ENCODE results near the gene PTPRCAP.

PTPRCAP gene

DNA sequence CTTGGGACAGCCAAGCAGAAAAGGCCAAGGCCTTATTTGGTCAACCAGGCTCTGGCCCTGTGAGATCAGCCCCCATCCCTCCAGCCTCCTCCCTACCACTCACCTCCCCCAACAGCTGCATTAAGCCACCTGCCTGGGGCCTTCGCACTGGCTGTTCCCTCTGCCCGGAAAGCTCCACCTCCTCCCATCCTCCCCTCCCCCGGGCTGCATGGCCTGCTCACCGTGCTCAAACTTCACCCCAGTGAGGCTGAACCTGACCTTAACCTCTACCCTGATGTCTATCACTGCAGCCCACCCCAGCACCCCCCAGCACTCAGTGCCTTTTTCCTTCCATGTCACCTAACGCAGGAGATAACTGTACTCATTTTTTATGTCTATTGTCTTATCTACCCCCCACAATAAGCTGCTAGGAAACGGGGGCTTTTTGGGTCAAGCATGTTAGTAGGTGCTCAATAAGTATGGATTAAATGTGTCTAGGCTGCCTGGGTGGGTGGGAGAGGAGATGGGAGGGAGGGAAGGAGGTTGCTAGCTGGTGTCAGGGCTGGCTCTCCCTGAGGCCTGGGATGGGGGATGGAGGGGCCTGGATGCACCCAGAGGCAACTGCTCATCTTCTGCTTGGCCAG, 912 bp downstream of the PTPRCAP start:
- Histone ChIP-seq H3K27me3 (replicated peaks in 2 of 5; ENCODE audit: control insufficient read depth in 4 of 5, insufficient read depth in 5 of 5, low read length in 4 of 5) (no peaks in the 10 kb centered on the region), H3K27ac (ENCODE audit: insufficient read depth in 1 of 2, low read depth in 1 of 2, low read length in 2 of 2, poor library complexity in 1 of 2, severe bottlenecking in 2 of 2) (peak overlapping the region; percentile 25 to 70), H3K9me3 (ENCODE audit: control extremely low read depth in 1 of 5, control insufficient read depth in 4 of 5, insufficient read depth in 2 of 5, low read depth in 1 of 5, low read length in 4 of 5) (no peaks in the 10 kb centered on the region), H3K4me3 (ENCODE audit: control insufficient read depth in 1 of 7, extremely low read depth in 1 of 7, insufficient read depth in 4 of 7, low read depth in 2 of 7, low read length in 6 of 7) (peak overlapping the region in 6 of 7 experiments; percentile 15 to 89 (median 78)), H3K36me3 (ENCODE audit: control insufficient read depth in 4 of 4, insufficient read depth in 4 of 4, low read length in 3 of 4) (peaks cover 2 to 70% (median 30%) of the 10 kb centered on the region in 4 experiments), H3K4me1 (ENCODE audit: control extremely low read depth in 1 of 4, control insufficient read depth in 4 of 4, insufficient read depth in 4 of 4, low read length in 3 of 4) (peaks cover 1 to 82% (median 75%) of the 10 kb centered on the region in 4 experiments)
- POLR2A ChIA-PET = interaction anchor here (0.6 to 2.2 kb wide), 10 partner anchors 9 to 84 kb away, joined by 3 to 10 read pairs (median 3); partner anchors contain the start of genes PPP1CA, RPS6KB2 and TBC1D10C
- CTCF ChIA-PET = interaction anchor here (1.3 to 2.7 kb wide), 5 partner anchors 16 to 70 kb away, joined by 3 to 19 read pairs (median 8); partner anchors contain the start of genes PPP1CA, TBC1D10C and TMEM134
- WGBS (ENCODE audit: insufficient coverage) = 0% methylated on average over 4 of the region's 6 CpGs
- peak in 1 of 3 donors; percentile 45 for DNase-seq

DNA sequence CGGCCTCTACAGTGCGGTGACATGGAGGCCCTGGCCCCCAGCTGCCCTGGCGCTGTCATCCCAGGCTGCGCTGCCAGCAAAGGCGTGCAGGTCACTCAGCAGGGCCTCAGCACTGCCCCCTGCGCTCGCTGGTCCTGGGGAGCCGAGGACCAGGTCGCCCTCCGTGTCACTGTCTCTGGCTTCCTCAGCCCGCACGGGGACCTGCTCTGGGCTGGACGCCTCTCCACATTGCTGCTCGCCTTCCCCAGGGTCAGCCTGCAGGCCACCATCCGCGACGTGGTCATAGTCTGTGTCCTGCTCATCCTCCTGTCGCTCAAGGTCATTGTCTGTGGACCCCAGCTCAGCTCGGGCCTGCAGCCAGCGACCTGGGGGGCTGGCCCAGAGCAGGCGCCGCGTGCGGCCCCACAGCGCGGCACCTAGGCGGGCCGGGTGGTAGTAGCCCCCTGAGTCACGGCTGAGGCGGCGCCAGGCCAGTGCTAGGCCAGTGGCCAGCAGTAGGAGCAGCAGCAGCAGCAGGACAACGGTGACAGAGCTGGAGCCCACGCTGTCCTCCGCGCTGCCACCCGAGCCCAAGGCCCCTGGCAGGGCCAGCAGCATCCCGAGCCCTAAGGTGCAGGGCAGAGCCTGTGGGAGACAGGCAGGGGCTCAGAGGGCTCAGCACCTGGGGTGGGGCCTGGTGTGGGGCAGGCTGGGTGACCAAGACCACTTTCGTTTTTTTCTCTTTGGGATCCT, 1.6 kb downstream of the PTPRCAP start:
- Histone ChIP-seq H3K27ac (ENCODE audit: insufficient read depth in 1 of 2, low read depth in 1 of 2, low read length in 2 of 2, poor library complexity in 1 of 2, severe bottlenecking in 2 of 2) (peak overlapping the region; percentile 25 to 70), H3K36me3 (ENCODE audit: control insufficient read depth in 4 of 4, insufficient read depth in 4 of 4, low read length in 3 of 4) (peaks cover 2 to 71% (median 33%) of the 10 kb centered on the region in 4 experiments), H3K4me1 (ENCODE audit: control extremely low read depth in 1 of 4, control insufficient read depth in 4 of 4, insufficient read depth in 4 of 4, low read length in 3 of 4) (peaks cover 1 to 78% (median 72%) of the 10 kb centered on the region in 4 experiments), H3K9me3 (ENCODE audit: control extremely low read depth in 1 of 5, control insufficient read depth in 4 of 5, insufficient read depth in 2 of 5, low read depth in 1 of 5, low read length in 4 of 5) (no peaks in the 10 kb centered on the region), H3K27me3 (replicated peaks in 2 of 5; ENCODE audit: control insufficient read depth in 4 of 5, insufficient read depth in 5 of 5, low read length in 4 of 5) (no peaks in the 10 kb centered on the region), H3K4me3 (ENCODE audit: control insufficient read depth in 1 of 7, extremely low read depth in 1 of 7, insufficient read depth in 4 of 7, low read depth in 2 of 7, low read length in 6 of 7) (peak overlapping the region in 6 of 7 experiments; percentile 28 to 89 (median 78))
- DNase-seq = no peak
- POLR2A ChIA-PET = interaction anchor here (0.6 to 2.2 kb wide), 6 partner anchors 8 to 85 kb away, joined by 3 to 10 read pairs (median 4); partner anchors contain the start of genes PPP1CA, RPS6KB2 and TBC1D10C
- 91% methylated on average over 38 of the region's 38 CpGs for WGBS (ENCODE audit: insufficient coverage)
- CTCF ChIA-PET = interaction anchor here (1.3 to 2.7 kb wide), 4 partner anchors 33 to 71 kb away, joined by 3 to 19 read pairs (median 10); partner anchors contain the start of genes PPP1CA, TBC1D10C and TMEM134

DNA sequence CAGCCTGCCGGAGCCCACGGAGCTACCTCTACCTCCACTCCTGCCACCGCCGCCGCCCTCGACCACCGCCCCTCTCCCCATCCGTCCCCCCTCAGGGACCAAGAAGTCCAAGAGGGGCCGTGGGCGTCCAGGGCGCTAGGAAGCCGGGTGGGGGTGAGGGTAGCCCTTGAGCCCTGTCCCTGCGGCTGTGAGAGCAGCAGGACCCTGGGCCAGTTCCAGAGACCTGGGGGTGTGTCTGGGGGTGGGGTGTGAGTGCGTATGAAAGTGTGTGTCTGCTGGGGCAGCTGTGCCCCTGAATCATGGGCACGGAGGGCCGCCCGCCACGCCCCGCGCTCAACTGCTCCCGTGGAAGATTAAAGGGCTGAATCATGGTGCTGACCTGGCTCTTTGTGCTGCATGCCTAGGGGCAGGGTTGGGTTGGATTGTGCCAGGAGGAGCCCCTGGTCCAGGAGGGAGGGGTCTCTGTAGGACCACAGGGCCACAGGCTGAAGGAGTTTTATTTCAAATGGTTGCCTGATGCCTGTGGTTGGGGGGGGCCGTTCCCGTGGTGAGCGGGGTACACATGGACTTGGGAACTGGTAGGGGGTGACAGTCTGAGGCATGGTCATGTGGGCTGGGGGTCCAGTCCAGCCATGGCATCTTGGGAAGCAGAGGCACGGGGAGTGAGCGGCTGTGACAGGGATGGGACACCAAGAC, 2.3 kb downstream of the PTPRCAP start:
- H3K36me3 ChIP-seq (ENCODE audit: control insufficient read depth in 4 of 4, insufficient read depth in 4 of 4, low read length in 3 of 4) = peaks cover 2 to 67% (median 35%) of the 10 kb centered on the region in 4 experiments
- no peaks in the 10 kb centered on the region for H3K9me3 ChIP-seq (ENCODE audit: control extremely low read depth in 1 of 5, control insufficient read depth in 4 of 5, insufficient read depth in 2 of 5, low read depth in 1 of 5, low read length in 4 of 5)
- ChIA-PET POLR2A (interaction anchor here (1.0 to 1.4 kb wide), 2 partner anchors 31 to 33 kb away, joined by 3 read pairs; partner anchors contain the start of gene TBC1D10C), CTCF (no interaction called here)
- peaks cover 1 to 71% (median 66%) of the 10 kb centered on the region in 4 experiments for H3K4me1 ChIP-seq (ENCODE audit: control extremely low read depth in 1 of 4, control insufficient read depth in 4 of 4, insufficient read depth in 4 of 4, low read length in 3 of 4)
- H3K27me3 ChIP-seq (replicated peaks in 2 of 5; ENCODE audit: control insufficient read depth in 4 of 5, insufficient read depth in 5 of 5, low read length in 4 of 5) = no peaks in the 10 kb centered on the region
- DNase-seq = no peak
- peak overlapping the region; percentile 25 to 70 for H3K27ac ChIP-seq (ENCODE audit: insufficient read depth in 1 of 2, low read depth in 1 of 2, low read length in 2 of 2, poor library complexity in 1 of 2, severe bottlenecking in 2 of 2)
- peak overlapping the region in 3 of 7 experiments; percentile 6 to 89 (median 20) for H3K4me3 ChIP-seq (ENCODE audit: control insufficient read depth in 1 of 7, extremely low read depth in 1 of 7, insufficient read depth in 4 of 7, low read depth in 2 of 7, low read length in 6 of 7)
- WGBS (ENCODE audit: insufficient coverage) = 82% methylated on average over 17 of the region's 26 CpGs

GRCh38 chr11:67434395-67434881, 3.0 kb downstream of the PTPRCAP start:
- H3K4me3 ChIP-seq (ENCODE audit: control insufficient read depth in 1 of 7, extremely low read depth in 1 of 7, insufficient read depth in 4 of 7, low read depth in 2 of 7, low read length in 6 of 7) = peak overlapping the region in 1 of 7 experiments; percentile 20
- ChIA-PET POLR2A (interaction anchor here (1.0 kb wide), 1 partner anchor 34 kb away, joined by 3 read pairs; no protein-coding TSS in a partner anchor), CTCF (no interaction called here)
- H3K36me3 ChIP-seq (ENCODE audit: control insufficient read depth in 4 of 4, insufficient read depth in 4 of 4, low read length in 3 of 4) = peaks cover 2 to 63% (median 35%) of the 10 kb centered on the region in 4 experiments
- peak overlapping the region in 1 of 2 experiments; percentile 70 for H3K27ac ChIP-seq (ENCODE audit: insufficient read depth in 1 of 2, low read depth in 1 of 2, low read length in 2 of 2, poor library complexity in 1 of 2, severe bottlenecking in 2 of 2)
- peaks cover 1 to 65% (median 61%) of the 10 kb centered on the region in 4 experiments for H3K4me1 ChIP-seq (ENCODE audit: control extremely low read depth in 1 of 4, control insufficient read depth in 4 of 4, insufficient read depth in 4 of 4, low read length in 3 of 4)
- WGBS (ENCODE audit: insufficient coverage) = 91% methylated on average over 19 of the region's 23 CpGs
- H3K9me3 ChIP-seq (ENCODE audit: control extremely low read depth in 1 of 5, control insufficient read depth in 4 of 5, insufficient read depth in 2 of 5, low read depth in 1 of 5, low read length in 4 of 5) = no peaks in the 10 kb centered on the region
- no peak for DNase-seq
- H3K27me3 ChIP-seq (replicated peaks in 2 of 5; ENCODE audit: control insufficient read depth in 4 of 5, insufficient read depth in 5 of 5, low read length in 4 of 5) = no peaks in the 10 kb centered on the region

- ChIA-PET CTCF (interaction anchor here (1.0 kb wide), 1 partner anchor 25 kb away, joined by 3 read pairs; no protein-coding TSS in a partner anchor), POLR2A (interaction anchor here (0.5 kb wide), 1 partner anchor 28 kb away, joined by 3 read pairs; no protein-coding TSS in a partner anchor)
- no peak overlapping the region for H3K4me3 ChIP-seq (ENCODE audit: control insufficient read depth in 1 of 7, extremely low read depth in 1 of 7, insufficient read depth in 4 of 7, low read depth in 2 of 7, low read length in 6 of 7)
- 89% methylated on average over 14 of the region's 22 CpGs for WGBS (ENCODE audit: insufficient coverage)
- no peaks in the 10 kb centered on the region for H3K9me3 ChIP-seq (ENCODE audit: control extremely low read depth in 1 of 5, control insufficient read depth in 4 of 5, insufficient read depth in 2 of 5, low read depth in 1 of 5, low read length in 4 of 5)
- peaks cover 3 to 65% (median 61%) of the 10 kb centered on the region in 4 experiments for H3K4me1 ChIP-seq (ENCODE audit: control extremely low read depth in 1 of 4, control insufficient read depth in 4 of 4, insufficient read depth in 4 of 4, low read length in 3 of 4)
- peak overlapping the region in 1 of 2 experiments; percentile 70 for H3K27ac ChIP-seq (ENCODE audit: insufficient read depth in 1 of 2, low read depth in 1 of 2, low read length in 2 of 2, poor library complexity in 1 of 2, severe bottlenecking in 2 of 2)
- peaks cover 2 to 65% (median 35%) of the 10 kb centered on the region in 4 experiments for H3K36me3 ChIP-seq (ENCODE audit: control insufficient read depth in 4 of 4, insufficient read depth in 4 of 4, low read length in 3 of 4)
- no peaks in the 10 kb centered on the region for H3K27me3 ChIP-seq (replicated peaks in 2 of 5; ENCODE audit: control insufficient read depth in 4 of 5, insufficient read depth in 5 of 5, low read length in 4 of 5)
- no peak for DNase-seq
These were observed 3.7 kb downstream of the PTPRCAP start for GRCh38 chr11:67433536-67434394.
